ENCODE results near the gene CNN2. TPM values are rescaled to one million over a fixed set of nuclear protein-coding genes. Genes with fewer than 3 reads are reported as not detected.

CNN2 gene
- total and polyA plus RNA-seq, 2 donors (not counting 1 experiment from before 2014, with no cell fraction given): 198 to 301 TPM

- H3K27ac ChIP-seq (ENCODE audit: low read length in 2 of 2): no peak overlapping the region
- POLR2A ChIA-PET: interaction anchor here (0.6 to 6.3 kb wide), 14 partner anchors 11 to 204 kb away, joined by 3 to 97 read pairs (median 3); partner anchors contain the start of genes ABCA7, CIRBP, CNN2 and GPX4
- H3K36me3 ChIP-seq (replicated peaks in 1 of 2; ENCODE audit: control extremely low read depth in 1 of 2, control insufficient read depth in 1 of 2, extremely low read depth in 1 of 2, insufficient read depth in 2 of 2, low read length in 1 of 2): peaks cover 0 to 25% of the 10 kb centered on the region in 2 experiments
- CTCF ChIA-PET: interaction anchor here (0.6 to 5.2 kb wide), 26 partner anchors 11 to 201 kb away, joined by 3 to 56 read pairs (median 6); partner anchors contain the start of genes ABCA7, POLR2E and RNU6-2
- H3K79me2 ChIP-seq (ENCODE audit: control insufficient read depth, insufficient read depth, low read length): peaks cover 33% of the 10 kb centered on the region
- H3K4me1 ChIP-seq (ENCODE audit: control insufficient read depth in 2 of 2, insufficient read depth in 2 of 2, low read length in 2 of 2): peaks cover 38 to 53% of the 10 kb centered on the region in 2 donors
- peak overlapping the region; percentile 79 for H3K4me3 Mint-ChIP-seq
- peaks cover 0 to 30% (median 0%) of the 10 kb centered on the region in 3 donors for H3K9me3 ChIP-seq (ENCODE audit: control extremely low read depth in 1 of 3, control insufficient read depth in 2 of 3, insufficient read depth in 1 of 3, low read length in 2 of 3)
- 16% methylated on average over 59 of the region's 60 CpGs for WGBS (ENCODE audit: insufficient coverage)
- peaks cover 54% of the 10 kb centered on the region for H4K20me1 ChIP-seq (ENCODE audit: control insufficient read depth, insufficient read depth, low read length, poor library complexity, severe bottlenecking)
- H3K9me3 Mint-ChIP-seq (ENCODE audit: insufficient read depth): no peaks in the 10 kb centered on the region
- peak overlapping the region; percentile 42 for H2AFZ ChIP-seq (ENCODE audit: insufficient read depth, low read depth, low read length, poor library complexity, severe bottlenecking)
- H3K27me3 Mint-ChIP-seq: no peaks in the 10 kb centered on the region
- ATAC-seq (ENCODE audit: low read depth) (peak; percentile 19), DNase-seq (peak; percentile 83)
- peak overlapping the region; percentile 83 for H3K27ac Mint-ChIP-seq
- no peak overlapping the region for H3K9ac ChIP-seq (ENCODE audit: low read length)
- no peak overlapping the region for H3K4me3 ChIP-seq (ENCODE audit: control extremely low read depth in 1 of 5, extremely low read depth in 1 of 5, insufficient read depth in 1 of 5, low read depth in 2 of 5, low read length in 4 of 5)
- peaks cover 33% of the 10 kb centered on the region for H3K4me1 Mint-ChIP-seq
- intact Hi-C loops (cut with micrococcal nuclease): loop anchor here (5.0 to 10.0 kb wide), 2 partner anchors 37 to 140 kb away; partner anchors contain the start of genes ARID3A and GPX4
- peak overlapping the region; percentile 91 for H3K4me2 ChIP-seq (replicated peaks; ENCODE audit: low read depth, low read length, poor library complexity, severe bottlenecking)
- TF ChIP-seq EZH2 (IDR thresholded peaks at IDR 0.05; ENCODE audit: borderline replicate concordance, insufficient read depth, low read depth, low read length, poor library complexity, severe bottlenecking) (no peak), CTCF (IDR thresholded peaks at IDR 0.05) (peak; percentile 78)
- H3K27me3 ChIP-seq (replicated peaks in 1 of 4; ENCODE audit: control extremely low read depth in 1 of 4, control insufficient read depth in 3 of 4, insufficient read depth in 4 of 4, low read length in 3 of 4): no peaks in the 10 kb centered on the region
Observed at GRCh38 chr19:1064661-1065605, 38.5 kb downstream of the CNN2 start.

All from B cell (primary cell).